GM19395 (cell line): Measurements from ENCODE around the gene LARP1.

ENCODE experiments used
- ATAC-seq: cut with Tn5 transposase; IDR thresholded peaks from one replicate; pipeline ENCODE4 v1.9.1; 2021; ENCODE audit warnings: mild to moderate bottlenecking, moderate library complexity; ENCODE audit not compliant: unreplicated experiment

Gene LARP1

DNA sequence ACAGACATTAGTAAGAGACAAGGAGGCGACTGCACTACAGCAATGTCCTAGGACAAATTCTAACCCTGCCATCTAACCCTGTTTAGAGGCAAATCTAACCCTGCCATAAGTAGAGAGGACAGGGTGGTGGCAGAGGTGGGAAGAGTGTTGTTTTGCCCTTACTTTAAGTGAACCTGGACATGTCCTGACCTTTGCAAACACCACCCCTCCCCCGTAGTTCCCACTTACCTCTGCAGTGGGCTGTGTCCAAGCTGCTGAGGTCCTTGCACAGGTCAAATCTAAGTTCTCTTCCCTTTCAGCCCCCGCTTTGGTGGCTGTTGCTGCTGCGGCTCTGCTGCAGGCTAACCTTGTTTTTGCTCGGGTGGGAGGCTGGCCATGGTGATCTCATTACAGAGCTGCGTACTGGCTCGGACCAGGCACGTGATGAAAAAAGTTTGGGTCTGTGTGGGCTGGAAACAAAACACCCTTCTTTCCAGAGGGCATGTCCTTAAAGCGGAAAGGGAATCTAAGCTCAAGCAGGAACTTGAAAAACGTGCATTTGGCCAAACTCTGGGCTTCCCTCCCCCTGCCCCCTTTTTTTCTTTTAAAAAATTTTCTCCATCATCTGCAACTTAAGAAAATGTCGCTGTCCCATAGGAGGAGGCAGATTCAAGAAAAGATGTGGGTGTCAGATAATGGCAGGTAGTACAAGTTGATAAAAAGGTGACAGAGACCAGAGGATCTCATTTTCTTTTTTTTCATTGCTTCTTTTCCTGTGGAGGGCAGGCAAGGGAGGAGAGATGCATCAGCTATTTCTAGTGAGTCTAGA, 95.3 kb downstream of the LARP1 start, which contains the start of gene FAXDC2:
FAXDC2 (minus strand) TSS at position 349 of the 808 bp plus-strand sequence. CDS start 12,425 bp downstream, outside the sequence.
- ATAC-seq = peak; percentile 55

DNA sequence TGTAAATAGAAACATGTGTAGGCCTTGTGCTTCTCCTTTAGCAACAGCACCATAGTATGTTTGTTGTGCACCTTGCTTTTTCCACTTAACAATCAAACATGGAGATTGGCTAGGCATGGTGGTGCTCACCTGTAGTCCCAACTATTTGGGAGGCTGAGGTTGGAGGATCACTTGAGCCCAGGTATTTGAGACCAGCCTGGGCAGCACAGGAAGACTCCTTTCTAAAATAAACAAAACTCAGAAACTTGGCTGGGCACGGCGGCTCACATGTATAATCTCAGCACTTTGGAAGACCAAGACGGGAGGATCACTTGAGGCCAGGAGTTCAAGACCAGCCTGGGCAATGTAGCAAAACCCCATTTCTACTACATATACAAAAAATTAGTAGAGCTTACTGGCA, 96.2 kb downstream of the LARP1 start:
- ATAC-seq = no peak

DNA sequence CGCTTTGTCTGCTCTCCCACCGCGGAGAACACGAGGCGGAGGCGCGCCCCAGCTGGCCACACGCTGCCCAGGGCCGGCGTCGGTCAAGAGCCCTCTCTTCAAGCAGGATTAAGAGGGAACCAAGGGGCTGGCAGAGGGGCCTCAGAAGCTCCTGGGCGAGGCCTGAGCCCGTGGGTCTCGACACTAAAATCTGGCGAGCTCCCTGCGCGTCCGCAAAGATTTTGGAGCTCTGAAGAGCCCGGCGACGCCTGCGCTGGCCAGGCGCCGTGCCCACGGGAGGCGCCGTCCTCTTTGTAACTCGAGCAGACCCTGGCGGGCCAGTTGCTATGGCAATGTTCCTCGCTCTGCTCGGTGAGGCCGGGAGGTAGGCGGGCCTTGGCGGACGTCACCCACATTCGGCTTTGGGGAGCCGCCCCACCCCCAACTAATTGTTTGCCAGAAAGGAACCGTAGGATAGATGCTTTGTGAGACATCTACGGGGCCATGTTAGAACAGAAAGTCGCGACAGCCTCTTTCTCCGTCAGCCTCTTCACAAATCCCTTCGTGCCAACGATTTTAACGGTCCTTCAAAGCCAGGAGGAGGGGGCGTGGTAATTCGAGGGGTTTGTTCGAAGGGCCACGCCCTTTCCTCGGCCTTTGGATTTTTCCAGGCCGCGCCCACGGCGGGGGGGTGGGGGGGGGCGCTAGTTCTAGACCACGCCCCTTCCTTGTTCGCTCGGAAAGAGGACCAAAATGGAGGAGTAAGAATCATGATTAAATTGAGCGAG, 102.5 kb downstream of the LARP1 start:
- peak; percentile 66 for ATAC-seq

DNA sequence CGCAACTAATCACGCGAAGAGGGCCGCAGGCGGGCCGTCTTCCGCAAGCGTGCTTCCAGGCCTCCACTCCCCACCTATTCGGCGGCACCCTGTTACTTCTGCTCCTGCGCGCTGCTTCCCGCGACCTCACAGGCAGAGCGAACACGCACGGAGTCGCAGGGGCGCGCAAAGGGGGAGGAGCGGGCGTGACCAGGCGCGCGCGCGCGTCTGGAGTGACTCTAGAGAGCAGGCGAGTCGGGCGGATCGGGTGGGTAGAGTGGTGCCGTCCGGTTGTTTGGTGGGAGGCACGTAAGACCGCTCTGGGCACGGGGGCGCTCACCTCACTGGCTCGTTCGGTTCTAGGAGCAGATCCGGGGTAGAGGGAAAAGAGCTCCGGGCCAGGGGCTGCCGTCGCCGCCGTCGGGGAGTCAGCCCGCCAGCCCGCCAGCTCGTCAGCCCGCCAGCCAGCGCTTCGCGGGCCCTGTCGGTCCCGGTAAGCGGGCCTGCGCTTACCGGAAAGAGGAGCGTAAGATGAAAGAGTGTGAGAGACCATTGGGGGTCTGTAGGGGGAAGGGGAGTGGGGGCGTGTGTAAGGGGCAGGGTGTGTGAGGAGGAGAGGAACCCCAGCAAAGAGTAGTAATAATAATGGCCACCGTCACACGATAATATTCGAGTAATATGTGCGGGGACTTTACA, 103.3 kb downstream of the LARP1 start, which contains the start of gene CNOT8:
CNOT8 (plus strand) TSS at position 331 of the 675 bp plus-strand sequence. CDS start 4,652 bp downstream, outside the sequence.
- ATAC-seq = peak; percentile 72

DNA sequence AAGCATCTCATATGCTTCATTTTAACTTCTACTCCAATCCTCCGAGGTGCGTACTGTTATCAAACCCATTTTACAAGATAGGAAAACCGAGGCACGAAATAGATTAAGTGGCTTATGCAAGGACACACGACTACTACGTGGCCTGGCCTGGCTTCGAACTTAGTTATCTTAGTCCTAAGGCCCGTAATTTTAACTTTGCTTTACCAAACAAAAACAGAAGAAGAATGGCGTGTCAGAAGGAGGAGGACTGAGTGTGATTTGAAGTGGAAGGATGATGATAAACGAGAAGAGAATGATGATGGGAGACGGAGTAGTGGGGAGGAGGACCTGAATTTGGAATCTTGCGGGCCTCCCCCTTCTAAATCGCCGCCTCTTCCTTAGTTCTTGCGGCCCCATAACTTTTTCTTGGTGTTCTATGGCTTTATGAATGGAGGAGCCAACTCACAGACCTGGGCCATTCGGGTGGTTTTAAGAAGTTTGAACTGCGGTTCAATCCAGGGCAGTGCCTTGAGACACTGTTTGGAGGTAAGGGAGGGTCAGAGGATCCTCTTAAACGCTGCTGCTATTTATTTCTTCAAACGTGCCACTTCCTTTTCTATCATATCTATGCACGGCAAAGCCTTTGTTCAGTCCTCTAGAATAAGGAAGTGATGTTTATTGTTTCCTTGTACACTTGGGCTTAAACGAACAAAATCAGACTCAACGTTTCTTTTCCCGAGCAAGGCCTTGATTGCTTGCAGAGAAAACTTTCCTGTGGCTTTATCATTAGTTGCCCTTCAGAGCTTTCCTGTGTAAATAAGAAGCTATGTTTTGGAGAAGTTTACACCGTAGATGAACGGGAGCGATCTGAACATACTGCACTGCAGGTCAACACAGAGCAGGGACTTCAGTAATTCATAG, 104.0 kb downstream of the LARP1 start:
- ATAC-seq = no peak

DNA sequence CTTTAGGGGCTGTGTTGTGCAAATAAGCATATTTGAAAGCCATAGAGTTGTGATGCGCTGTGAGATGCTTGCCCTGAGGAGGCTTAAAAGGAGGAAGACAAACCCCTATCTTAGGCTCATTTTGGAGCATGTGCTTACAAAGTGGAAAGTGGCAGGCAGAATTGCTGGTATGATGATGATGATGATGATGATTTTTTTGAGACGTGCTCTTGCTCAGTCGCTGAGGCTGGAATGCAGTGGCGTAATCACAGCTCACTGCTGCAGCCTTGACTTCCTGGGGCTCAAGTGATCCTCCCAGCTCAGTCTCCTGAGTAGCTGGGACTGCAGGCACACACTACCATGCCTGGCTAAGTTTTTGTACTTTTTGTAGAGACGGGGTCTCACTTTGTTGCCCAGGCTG, 104.9 kb downstream of the LARP1 start:
- ATAC-seq = no peak

DNA sequence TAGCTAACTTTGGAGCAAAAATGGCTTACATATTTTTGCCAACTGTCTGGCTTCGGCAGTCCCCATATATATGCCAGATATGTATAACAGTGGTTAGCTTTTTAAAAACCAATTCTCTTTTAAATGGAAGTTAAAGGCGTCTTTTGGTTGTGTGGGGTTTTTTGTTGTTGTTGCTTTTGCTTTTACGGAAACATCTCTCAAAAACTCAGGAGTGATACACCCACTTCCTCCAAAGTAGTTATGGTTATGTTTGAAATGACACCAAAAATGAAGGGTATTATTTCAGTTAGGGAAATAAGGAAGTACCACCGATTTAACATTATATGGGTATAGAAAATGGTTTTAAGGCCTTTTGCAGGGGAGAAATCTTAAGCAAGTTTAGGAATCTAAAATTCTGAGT, 105.6 kb downstream of the LARP1 start:
- ATAC-seq = no peak

DNA sequence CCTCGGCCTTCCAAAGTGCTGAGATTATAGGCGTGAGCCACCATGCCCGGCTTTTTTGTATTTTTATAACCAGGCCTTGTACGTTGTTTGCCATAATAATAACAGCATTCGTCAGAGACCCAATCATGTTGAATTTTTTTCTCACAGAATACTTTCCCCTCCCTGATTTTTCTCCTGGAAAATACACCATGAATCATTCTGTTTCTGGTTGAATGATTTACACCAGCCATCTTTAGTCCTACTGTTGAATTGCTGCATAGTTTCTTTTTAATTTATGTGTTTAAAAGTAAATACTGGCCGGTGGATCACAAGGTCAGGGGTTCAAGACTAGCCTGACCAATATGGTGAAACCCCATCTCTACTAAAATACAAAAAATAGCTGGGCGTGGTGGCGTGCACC, 106.8 kb downstream of the LARP1 start:
- ATAC-seq = no peak

DNA sequence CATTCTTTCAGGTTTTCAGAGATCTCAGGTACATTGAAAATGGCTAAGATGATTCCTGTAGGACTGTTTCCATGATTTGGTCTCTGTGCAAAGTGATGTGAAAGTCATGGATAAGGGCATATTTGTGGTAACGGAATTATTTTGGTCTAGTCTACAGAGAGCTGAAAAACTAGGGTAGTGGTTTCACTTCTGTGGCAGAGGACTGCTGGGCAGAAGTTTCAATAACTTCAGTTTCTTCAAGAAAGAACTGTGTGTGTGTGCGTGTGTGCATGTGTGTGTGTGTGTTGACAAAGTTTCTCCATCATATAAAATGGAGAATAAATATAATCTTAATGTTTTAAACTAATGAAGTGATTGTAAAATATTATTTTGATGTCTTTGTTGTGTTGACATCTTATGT, 107.6 kb downstream of the LARP1 start:
- no peak for ATAC-seq

DNA sequence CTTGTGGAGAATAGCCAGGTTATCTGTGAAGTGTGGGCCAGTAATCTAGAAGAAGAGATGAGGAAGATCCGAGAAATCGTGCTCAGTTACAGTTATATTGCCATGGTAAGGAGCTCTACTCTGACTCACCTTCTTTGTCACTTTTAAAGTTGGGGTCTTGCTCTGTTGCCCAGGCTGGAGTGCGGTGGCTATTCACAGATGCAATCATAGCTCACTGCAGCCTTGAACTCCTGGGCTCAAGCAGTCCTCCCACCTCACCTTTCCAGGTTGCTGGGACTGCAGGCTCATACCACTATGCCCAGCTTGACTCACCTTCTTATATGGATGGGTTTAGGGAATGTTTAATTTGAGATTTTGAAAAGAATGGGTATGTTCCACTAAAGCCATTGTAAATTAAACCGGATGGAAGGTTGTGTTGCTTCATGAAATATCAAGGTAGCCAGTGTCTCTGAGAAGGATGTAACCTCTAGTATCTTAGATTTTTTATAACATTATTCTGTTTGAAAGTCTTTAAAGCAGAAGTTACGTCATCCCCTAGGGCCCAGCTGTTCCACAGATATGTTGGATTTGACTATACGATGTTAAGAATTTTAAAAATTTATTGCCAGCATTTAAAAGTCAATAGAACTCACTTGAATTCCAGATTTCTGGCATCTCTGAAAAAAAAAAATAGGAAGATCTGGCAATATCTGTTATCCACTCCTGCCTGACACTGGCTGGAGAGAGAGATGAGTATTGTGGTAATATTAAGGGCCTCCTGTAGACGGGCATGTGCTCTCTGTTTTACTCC, 108.3 kb downstream of the LARP1 start:
- ATAC-seq = no peak

DNA sequence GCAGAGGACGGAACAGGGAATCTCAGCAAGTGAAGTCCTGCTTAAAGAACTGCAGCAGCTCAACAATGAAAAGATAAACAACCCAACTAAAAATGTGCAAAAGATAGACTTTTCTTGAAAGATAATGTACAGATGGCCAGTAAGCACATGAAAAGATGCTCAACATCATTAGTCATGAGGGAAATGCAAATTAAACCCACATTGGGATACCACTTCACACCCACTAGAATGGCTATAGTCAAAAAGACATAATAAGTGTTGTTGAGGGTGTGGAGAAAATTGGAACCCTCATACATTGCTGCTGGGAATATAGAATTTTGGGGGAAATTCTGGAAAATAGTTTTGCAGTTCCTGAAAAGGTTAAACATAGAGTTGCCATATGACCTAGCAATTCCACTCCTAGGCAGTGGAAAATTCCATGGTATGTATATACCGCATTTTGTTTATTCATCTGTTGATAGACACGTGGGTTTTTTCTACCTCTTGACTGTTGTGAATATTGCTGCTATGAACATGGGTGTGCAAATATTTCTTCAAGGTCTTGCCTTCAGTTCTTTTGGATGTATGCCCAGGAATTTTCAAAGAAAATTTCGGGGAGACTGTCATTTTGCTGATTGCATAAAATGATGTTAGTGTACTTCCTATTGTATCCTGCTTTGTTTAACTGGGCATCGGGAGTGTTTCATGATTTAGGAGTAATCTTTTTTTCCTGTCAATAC, 110.4 kb downstream of the LARP1 start:
- ATAC-seq = no peak

DNA sequence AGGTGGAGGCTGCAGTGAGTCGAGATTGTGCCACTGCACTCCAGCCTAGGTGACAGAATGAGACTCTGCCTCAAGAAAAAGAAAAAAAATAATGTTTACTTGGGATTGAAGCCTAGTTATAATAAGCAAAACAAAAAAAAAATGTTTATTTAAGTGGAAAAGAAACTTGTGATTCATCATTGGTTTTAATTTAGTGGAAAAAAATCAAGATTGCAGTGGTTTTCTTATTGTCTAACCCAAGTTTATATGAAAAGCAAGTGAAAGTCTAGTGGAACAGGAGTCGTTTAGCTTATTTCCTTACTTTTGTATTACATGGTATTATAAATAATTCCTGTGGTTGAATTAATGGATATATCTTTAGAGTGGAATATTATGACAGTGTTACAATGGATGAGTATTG, 111.7 kb downstream of the LARP1 start:
- no peak for ATAC-seq
